Esophagus squamous epithelium (tissue), 4 donors: ENCODE measurements around the gene PLOD1.

Experiments
- CTCF ChIP-seq, 6 experiments: fragments of 450-650 bp in 4 of 6; fragments of 200-600 bp in 2 of 6; sonication (generic) in 2 of 6; IDR thresholded peaks; one replicate each; pipeline ENCODE4 v1.5.1; 2016 to 2019; ENCODE audit warnings: antibody characterized with exemption in 6 of 6, mild to moderate bottlenecking in 4 of 6, moderate library complexity in 4 of 6
- POLR2A ChIP-seq, 4 donors: fragments of 450-650 bp; IDR thresholded peaks; one replicate each; pipeline ENCODE4 v1.6.1; 2017; ENCODE audit warnings: antibody characterized with exemption in 4 of 4, mild to moderate bottlenecking in 4 of 4, moderate library complexity in 3 of 4

GRCh38 chr1:12015499-12015898 is 81.0 kb downstream of the PLOD1 start:
- TF ChIP-seq CTCF (IDR thresholded peaks at IDR 0.05) (no peak), POLR2A (IDR thresholded peaks at IDR 0.05) (no peak)
